Ishikawa (cell line): Measurements from ENCODE around the gene SP4.

Experiments used
- CEBPB ChIP-seq: IDR thresholded peaks from 2 replicates; pipeline ENCODE4 v1.6.1; 2012
- CREB1 ChIP-seq: IDR thresholded peaks from 2 replicates; pipeline ENCODE4 v1.6.1; 2012; ENCODE audit warnings: low read depth
- EGR1 ChIP-seq: IDR thresholded peaks from 2 replicates; pipeline ENCODE4 v1.6.1; 2012
- EP300 ChIP-seq: IDR thresholded peaks from 2 replicates; pipeline ENCODE4 v1.6.1; 2012; ENCODE audit warnings: borderline replicate concordance
- FOXM1 ChIP-seq: IDR thresholded peaks from 2 replicates; pipeline ENCODE4 v1.6.1; 2012; ENCODE audit warnings: low read depth, borderline replicate concordance
- MAX ChIP-seq: IDR thresholded peaks from 2 replicates; pipeline ENCODE4 v1.6.1; 2012
- NFIC ChIP-seq: IDR thresholded peaks from 2 replicates; pipeline ENCODE4 v1.6.1; 2012
- RAD21 ChIP-seq: IDR thresholded peaks from 2 replicates; pipeline ENCODE4 v1.6.1; 2012; ENCODE audit warnings: low read depth
- REST ChIP-seq: IDR thresholded peaks from 2 replicates; pipeline ENCODE4 v1.6.1; 2012; ENCODE audit warnings: low read depth, mild to moderate bottlenecking
- TAF1 ChIP-seq: IDR thresholded peaks from 2 replicates; pipeline ENCODE4 v1.6.1; 2012; ENCODE audit warnings: low read depth, mild to moderate bottlenecking
- TCF12 ChIP-seq: IDR thresholded peaks from 2 replicates; pipeline ENCODE4 v1.6.1; 2012; ENCODE audit warnings: low read depth
- TEAD4 ChIP-seq: IDR thresholded peaks from 2 replicates; pipeline ENCODE4 v1.6.1; 2012
- USF1 ChIP-seq: IDR thresholded peaks from 2 replicates; pipeline ENCODE4 v1.6.1; 2012
- YY1 ChIP-seq: IDR thresholded peaks from 2 replicates; pipeline ENCODE4 v1.6.1; 2012; ENCODE audit warnings: low read depth
- ZBTB7A ChIP-seq: IDR thresholded peaks from 2 replicates; pipeline ENCODE4 v1.6.1; 2012; ENCODE audit warnings: low read depth

Gene SP4

GRCh38 chr7:21426286-21427181 is 1.3 kb upstream of the SP4 start:
- TF ChIP-seq RAD21 (no peak; the same call in 1 of the 2 replicates), TEAD4 (no peak), YY1 (no peak), CEBPB (no peak), USF1 (no peak), FOXM1 (no peak), EP300 (no peak), TAF1 (no peak), EGR1 (no peak), NFIC (no peak), TCF12 (no peak), ZBTB7A (no peak), REST (no peak)

GRCh38 chr7:21427182-21427870 is 557 bp upstream of the SP4 start:
- TF ChIP-seq ZBTB7A (no peak), EP300 (0 out of 2 replicates have a peak, but pooled peaks have one; percentile 8), TEAD4 (no peak), FOXM1 (no peak), USF1 (no peak), MAX (peak; percentile 89), TAF1 (peak; percentile 75), YY1 (peak; percentile 71), REST (no peak), CREB1 (peak; percentile 70), RAD21 (no peak), EGR1 (peak; percentile 43; the same call in 1 of the 2 replicates), CEBPB (no peak), TCF12 (no peak), NFIC (no peak)

GRCh38 chr7:21428659-21428941 is 717 bp downstream of the SP4 start:
- TF ChIP-seq TCF12 (no peak), MAX (no peak), TEAD4 (no peak), YY1 (no peak), EGR1 (no peak), CEBPB (no peak), TAF1 (no peak), ZBTB7A (no peak), USF1 (no peak), RAD21 (no peak), CREB1 (no peak), EP300 (no peak)

- TF ChIP-seq ZBTB7A (no peak), TEAD4 (no peak), REST (no peak), USF1 (no peak), CREB1 (no peak), FOXM1 (no peak), YY1 (no peak), RAD21 (no peak), CEBPB (no peak), MAX (no peak)
These were observed 1.1 kb downstream of the SP4 start for GRCh38 chr7:21429021-21429420.
